ENCODE results near the gene NET1. TPM values are rescaled to one million over a fixed set of nuclear protein-coding genes. Genes with fewer than 3 reads are reported as not detected.

Gene NET1
- total RNA-seq, 4 donors from 2014 or later, result 80.7 to 201 (median 139) TPM

DNA sequence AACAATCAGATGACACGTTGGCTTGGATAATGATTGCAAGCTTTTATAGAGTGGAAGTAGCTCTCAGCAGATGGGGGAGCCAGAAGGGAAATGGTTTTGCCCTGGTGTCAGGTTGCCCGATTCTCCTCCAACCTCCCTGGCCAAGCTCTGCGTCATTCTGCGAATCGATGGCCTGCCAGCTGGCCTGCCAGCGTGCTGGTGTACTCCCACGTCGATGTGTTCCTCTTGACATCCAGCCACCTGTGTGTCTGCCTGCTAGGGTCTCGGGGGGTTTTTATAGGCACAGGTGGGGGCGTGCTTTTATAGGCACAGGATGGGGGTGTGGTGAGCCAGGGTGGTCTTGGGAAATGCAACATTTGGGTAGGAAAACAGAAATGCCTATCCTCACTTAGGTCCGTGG is 4.6 kb downstream of the NET1 start:
- ATAC-seq (ENCODE audit: low FRiP score) (no peak), DNase-seq (ENCODE audit: low spot score) (no peak)
- TF ChIP-seq, protein P1, sequence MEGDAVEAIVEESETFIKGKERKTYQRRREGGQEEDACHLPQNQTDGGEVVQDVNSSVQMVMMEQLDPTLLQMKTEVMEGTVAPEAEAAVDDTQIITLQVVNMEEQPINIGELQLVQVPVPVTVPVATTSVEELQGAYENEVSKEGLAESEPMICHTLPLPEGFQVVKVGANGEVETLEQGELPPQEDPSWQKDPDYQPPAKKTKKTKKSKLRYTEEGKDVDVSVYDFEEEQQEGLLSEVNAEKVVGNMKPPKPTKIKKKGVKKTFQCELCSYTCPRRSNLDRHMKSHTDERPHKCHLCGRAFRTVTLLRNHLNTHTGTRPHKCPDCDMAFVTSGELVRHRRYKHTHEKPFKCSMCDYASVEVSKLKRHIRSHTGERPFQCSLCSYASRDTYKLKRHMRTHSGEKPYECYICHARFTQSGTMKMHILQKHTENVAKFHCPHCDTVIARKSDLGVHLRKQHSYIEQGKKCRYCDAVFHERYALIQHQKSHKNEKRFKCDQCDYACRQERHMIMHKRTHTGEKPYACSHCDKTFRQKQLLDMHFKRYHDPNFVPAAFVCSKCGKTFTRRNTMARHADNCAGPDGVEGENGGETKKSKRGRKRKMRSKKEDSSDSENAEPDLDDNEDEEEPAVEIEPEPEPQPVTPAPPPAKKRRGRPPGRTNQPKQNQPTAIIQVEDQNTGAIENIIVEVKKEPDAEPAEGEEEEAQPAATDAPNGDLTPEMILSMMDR (IDR thresholded peaks at IDR 0.05), result no peak

DNA sequence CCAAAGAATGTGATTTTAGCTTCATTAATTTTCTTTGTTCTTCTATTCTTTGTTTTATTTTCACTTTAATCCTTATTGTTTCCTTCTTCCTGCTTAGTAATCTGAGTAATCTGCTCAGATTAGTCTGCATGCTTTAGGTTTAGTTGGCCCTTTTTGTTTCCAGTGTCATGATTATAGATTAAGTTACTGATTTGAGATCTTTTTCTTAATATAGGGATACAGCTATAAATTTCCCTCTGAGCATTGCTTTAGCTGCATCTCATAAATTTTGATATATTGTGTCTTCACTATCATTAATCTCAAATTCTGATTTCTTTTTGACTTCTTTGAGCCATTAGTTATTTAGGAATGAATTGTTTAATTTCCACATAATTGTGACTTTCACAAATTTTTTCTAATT is 6.2 kb downstream of the NET1 start:
- TF ChIP-seq, protein P1 (IDR thresholded peaks at IDR 0.05), result no peak
- DNase-seq (ENCODE audit: low spot score) (no peak), ATAC-seq (ENCODE audit: low FRiP score) (no peak)

DNA sequence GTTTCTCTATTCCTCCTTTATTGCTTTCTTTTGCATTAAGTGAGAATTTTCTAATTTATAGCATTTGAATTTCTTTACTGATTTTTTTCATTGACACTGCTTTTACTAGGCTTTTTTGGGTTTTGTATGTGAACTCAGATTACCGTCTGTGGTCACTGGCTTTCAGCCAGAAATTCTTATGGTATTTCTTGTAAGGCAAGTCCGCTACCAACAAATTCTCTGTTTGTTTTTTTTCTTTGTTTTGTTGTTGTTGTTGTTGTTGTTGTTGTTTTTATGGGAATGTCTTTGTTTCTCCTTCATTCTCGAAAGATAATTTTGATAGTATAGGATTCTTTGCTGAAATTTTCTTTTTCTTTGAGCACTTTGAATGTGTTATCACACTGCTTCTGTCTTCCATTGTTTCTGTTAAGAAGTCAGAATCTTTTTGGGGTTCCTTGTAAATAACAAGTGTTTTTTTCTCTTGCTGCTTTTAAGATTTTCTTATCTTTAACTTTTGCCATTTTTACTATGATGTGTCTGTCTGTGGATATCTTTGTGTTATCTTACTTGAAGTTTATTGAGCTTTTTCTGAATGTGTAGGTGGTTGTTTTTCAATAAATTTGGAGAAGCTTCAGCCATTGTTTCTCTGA is 7.2 kb downstream of the NET1 start:
- DNase-seq (ENCODE audit: low spot score), result no peak
- TF ChIP-seq, protein P1 (IDR thresholded peaks at IDR 0.05), result no peak
- ATAC-seq (ENCODE audit: low FRiP score), result no peak

DNA sequence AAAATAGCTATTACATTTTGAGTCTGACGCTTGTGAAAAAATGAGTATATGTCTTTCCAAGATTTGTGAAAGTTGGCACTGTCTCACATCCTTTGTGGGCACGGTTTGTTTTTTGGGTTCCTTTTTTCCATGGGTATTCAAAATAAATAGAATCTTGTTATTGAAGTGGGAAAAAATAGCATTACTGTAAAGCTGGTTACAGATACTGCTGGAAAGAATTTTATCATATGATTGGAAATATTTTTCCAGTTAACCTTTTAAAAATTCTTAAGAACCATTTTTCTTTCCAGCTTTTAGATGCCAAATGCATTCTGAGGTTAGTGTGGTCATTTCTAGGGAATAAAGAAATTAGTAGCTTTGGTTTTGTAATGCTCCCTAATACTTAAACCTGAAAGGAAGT is 11.4 kb downstream of the NET1 start:
- DNase-seq (ENCODE audit: low spot score), result no peak
- TF ChIP-seq, protein P1 (IDR thresholded peaks at IDR 0.05), result no peak
- no peak for ATAC-seq (ENCODE audit: low FRiP score)

DNA sequence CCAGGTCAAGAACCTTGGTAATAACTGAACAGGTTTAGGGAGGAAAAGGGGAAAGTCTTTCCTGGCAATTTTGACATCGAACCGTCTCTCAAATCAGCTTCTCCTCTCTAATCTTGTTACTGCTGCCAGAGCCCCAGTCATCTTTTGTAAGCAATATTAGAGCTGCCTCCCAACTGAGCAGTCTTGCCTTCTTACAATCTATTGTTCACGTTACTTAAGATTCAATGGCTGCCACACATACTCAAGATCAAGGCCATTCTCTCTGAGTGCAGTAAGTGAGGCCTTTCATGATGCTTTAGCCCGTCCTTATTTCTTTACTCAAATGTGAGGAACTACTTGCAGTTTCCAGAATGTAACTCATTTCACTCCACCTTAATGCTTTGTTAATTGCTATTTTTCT is 12.4 kb downstream of the NET1 start:
- no peak for ATAC-seq (ENCODE audit: low FRiP score)

DNA sequence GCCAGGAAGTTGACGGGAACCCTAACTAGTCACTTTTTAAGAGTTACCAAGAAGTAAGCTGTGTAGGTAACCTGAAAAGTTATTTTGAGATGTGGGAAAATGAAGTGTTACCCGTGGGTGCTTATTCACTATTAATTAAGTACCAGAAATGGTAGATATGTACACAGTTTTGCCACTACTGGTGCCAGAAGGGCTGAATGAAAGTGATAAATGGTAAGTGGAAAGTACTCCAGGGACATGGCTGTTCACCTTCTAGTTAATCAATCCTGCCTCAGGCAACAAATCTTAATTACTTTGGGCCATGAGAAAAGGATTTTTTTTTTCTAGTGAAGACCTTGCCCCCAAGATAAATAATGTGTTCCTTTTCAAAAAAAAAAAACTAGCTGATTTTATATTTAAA is 15.8 kb downstream of the NET1 start:
- ATAC-seq (ENCODE audit: low FRiP score) (no peak), DNase-seq (ENCODE audit: low spot score) (no peak)
- TF ChIP-seq, protein P1 (IDR thresholded peaks at IDR 0.05), result no peak

More for the DNA sequence above, 12.4 kb downstream of the NET1 start:
- DNase-seq (ENCODE audit: low spot score), result no peak
- TF ChIP-seq, protein P1 (IDR thresholded peaks at IDR 0.05), result no peak

DNA sequence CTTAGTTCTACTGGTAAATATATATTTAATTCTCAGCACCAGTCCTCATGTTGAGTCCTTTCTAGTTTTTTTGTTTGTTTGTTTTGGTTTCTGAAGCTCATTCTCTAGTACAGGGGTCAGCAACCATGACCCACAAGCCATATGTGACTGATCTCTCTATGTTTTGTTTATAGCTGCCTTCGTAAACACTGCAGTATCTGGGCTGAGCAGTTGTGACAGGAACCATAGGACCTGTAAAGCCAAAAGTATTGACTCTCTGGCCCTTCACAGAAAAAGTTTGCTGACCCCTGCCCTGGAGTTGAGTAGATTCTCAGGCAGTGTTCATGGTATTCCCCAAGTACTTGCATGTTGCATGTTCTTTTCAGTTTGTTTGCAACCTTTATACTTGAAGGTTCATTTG is 20.8 kb downstream of the NET1 start:
- no peak for DNase-seq (ENCODE audit: low spot score)

More for the DNA sequence above, 20.8 kb downstream of the NET1 start:
- TF ChIP-seq, protein P1 (IDR thresholded peaks at IDR 0.05), result no peak
- no peak for ATAC-seq (ENCODE audit: low FRiP score)

Data from omental fat pad (tissue), 4 donors.